Measurements from ENCODE around the gene NAV2.

Gene NAV2

GRCh38 chr11:20134991-20135736 is 422.5 kb downstream of the NAV2 start:
- DNase-seq (ENCODE audit: low spot score), result no peak
- in situ Hi-C loops (cut with MboI; ENCODE audit: low pct_unique_long_range_greater_than_20kb, low sequenced_read_pairs, unreplicated experiment), result no loop called here
- TF ChIP-seq CTCF (IDR thresholded peaks at IDR 0.05; ENCODE audit: extremely low read depth, insufficient read depth, missing control alignments), result no peak

- in situ Hi-C loops (cut with MboI; ENCODE audit: low pct_unique_long_range_greater_than_20kb, low sequenced_read_pairs, unreplicated experiment), result no loop called here
- no peak for DNase-seq (ENCODE audit: low spot score)
- TF ChIP-seq CTCF (IDR thresholded peaks at IDR 0.05; ENCODE audit: extremely low read depth, insufficient read depth, missing control alignments), result no peak
These were observed 425.0 kb downstream of the NAV2 start for GRCh38 chr11:20137637-20138036.

GRCh38 chr11:20138707-20139106 is 426.1 kb downstream of the NAV2 start:
- DNase-seq (ENCODE audit: low spot score), result no peak
- in situ Hi-C loops (cut with MboI; ENCODE audit: low pct_unique_long_range_greater_than_20kb, low sequenced_read_pairs, unreplicated experiment), result no loop called here
- TF ChIP-seq CTCF (IDR thresholded peaks at IDR 0.05; ENCODE audit: extremely low read depth, insufficient read depth, missing control alignments), result no peak

- no peak for DNase-seq (ENCODE audit: low spot score)
- no peak for TF ChIP-seq CTCF (IDR thresholded peaks at IDR 0.05; ENCODE audit: extremely low read depth, insufficient read depth, missing control alignments)
- in situ Hi-C loops (cut with MboI; ENCODE audit: low pct_unique_long_range_greater_than_20kb, low sequenced_read_pairs, unreplicated experiment), result loop anchor here (25.0 kb wide), 1 partner anchor 458 kb away; no protein-coding TSS in a partner anchor
These were observed 441.7 kb downstream of the NAV2 start for GRCh38 chr11:20154381-20154780.

GRCh38 chr11:20155683-20156279 is 443.1 kb downstream of the NAV2 start:
- in situ Hi-C loops (cut with MboI; ENCODE audit: low pct_unique_long_range_greater_than_20kb, low sequenced_read_pairs, unreplicated experiment), result loop anchor here (25.0 kb wide), 1 partner anchor 457 kb away; no protein-coding TSS in a partner anchor
- TF ChIP-seq CTCF (IDR thresholded peaks at IDR 0.05; ENCODE audit: extremely low read depth, insufficient read depth, missing control alignments), result no peak
- DNase-seq (ENCODE audit: low spot score), result peak; percentile 26

- no peak for TF ChIP-seq CTCF (IDR thresholded peaks at IDR 0.05; ENCODE audit: extremely low read depth, insufficient read depth, missing control alignments)
- in situ Hi-C loops (cut with MboI; ENCODE audit: low pct_unique_long_range_greater_than_20kb, low sequenced_read_pairs, unreplicated experiment), result loop anchor here (25.0 kb wide), 1 partner anchor 456 kb away; no protein-coding TSS in a partner anchor
- peak; percentile 51 for DNase-seq (ENCODE audit: low spot score)
These were observed 443.7 kb downstream of the NAV2 start for GRCh38 chr11:20156280-20156875.

All from GM13977 (cell line).